ENCODE measurements around the gene ALDH2. TPM values are rescaled to one million over a fixed set of nuclear protein-coding genes. Genes with fewer than 3 reads are reported as not detected.

The ALDH2 gene
- total RNA-seq, 2 donors from 2014 or later: 99.0 to 135 TPM

- DNase-seq (ENCODE audit: low spot score): no peak
- Histone ChIP-seq H3K4me1 (ENCODE audit: control insufficient read depth in 1 of 2, low read depth in 2 of 2) (peaks cover 39 to 70% of the 10 kb centered on the region in 2 donors), H3K27me3 (replicated peaks; ENCODE audit: insufficient read depth) (no peaks in the 10 kb centered on the region), H3K9me3 (no peaks in the 10 kb centered on the region), H3K36me3 (no peaks in the 10 kb centered on the region), H3K27ac (peak overlapping the region; percentile 56 to 91), H3K4me3 (peak overlapping the region; percentile 64)
- TF ChIP-seq, protein P1, sequence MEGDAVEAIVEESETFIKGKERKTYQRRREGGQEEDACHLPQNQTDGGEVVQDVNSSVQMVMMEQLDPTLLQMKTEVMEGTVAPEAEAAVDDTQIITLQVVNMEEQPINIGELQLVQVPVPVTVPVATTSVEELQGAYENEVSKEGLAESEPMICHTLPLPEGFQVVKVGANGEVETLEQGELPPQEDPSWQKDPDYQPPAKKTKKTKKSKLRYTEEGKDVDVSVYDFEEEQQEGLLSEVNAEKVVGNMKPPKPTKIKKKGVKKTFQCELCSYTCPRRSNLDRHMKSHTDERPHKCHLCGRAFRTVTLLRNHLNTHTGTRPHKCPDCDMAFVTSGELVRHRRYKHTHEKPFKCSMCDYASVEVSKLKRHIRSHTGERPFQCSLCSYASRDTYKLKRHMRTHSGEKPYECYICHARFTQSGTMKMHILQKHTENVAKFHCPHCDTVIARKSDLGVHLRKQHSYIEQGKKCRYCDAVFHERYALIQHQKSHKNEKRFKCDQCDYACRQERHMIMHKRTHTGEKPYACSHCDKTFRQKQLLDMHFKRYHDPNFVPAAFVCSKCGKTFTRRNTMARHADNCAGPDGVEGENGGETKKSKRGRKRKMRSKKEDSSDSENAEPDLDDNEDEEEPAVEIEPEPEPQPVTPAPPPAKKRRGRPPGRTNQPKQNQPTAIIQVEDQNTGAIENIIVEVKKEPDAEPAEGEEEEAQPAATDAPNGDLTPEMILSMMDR (IDR thresholded peaks at IDR 0.05): no peak
- no peak for ATAC-seq (ENCODE audit: insufficient number of reproducible peaks, low FRiP score, low read depth)
Measured at GRCh38 chr12:111775205-111776193, 8.8 kb downstream of the ALDH2 start.

DNA sequence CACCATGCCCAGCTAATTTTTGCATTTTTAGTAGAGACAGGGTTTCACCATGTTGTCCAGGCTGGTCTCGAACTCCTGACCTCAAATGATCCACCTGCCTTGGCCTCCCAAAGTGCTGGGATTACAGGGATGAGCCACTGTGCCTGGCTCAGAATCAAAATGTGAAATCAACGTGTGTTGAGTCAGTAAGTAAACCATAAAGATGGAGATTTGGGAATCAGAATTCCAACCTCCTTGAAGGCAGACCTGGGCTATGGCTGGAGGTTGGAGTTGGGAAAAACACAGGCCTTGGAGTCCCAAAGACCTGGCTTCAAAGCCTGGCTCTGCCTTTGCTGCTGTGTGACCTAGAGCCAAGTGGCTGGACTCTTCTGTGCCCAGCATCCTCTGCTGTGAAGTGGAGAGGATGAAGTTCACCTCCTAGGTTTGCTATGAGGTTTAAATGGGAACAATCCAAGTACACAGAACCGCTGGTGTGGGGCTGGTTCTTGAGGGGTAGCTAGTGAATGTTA lies 10.2 kb downstream of the ALDH2 start:
- H3K27me3 ChIP-seq (replicated peaks; ENCODE audit: insufficient read depth): no peaks in the 10 kb centered on the region
- peak overlapping the region; percentile 56 to 91 for H3K27ac ChIP-seq
- TF ChIP-seq, protein P1 (IDR thresholded peaks at IDR 0.05): no peak
- peaks cover 39 to 67% of the 10 kb centered on the region in 2 donors for H3K4me1 ChIP-seq (ENCODE audit: control insufficient read depth in 1 of 2, low read depth in 2 of 2)
- ATAC-seq (ENCODE audit: insufficient number of reproducible peaks, low FRiP score, low read depth): no peak
- H3K9me3 ChIP-seq: no peaks in the 10 kb centered on the region
- peaks cover 9% of the 10 kb centered on the region for H3K36me3 ChIP-seq
- DNase-seq (ENCODE audit: low spot score): no peak
- no peak overlapping the region for H3K4me3 ChIP-seq

DNA sequence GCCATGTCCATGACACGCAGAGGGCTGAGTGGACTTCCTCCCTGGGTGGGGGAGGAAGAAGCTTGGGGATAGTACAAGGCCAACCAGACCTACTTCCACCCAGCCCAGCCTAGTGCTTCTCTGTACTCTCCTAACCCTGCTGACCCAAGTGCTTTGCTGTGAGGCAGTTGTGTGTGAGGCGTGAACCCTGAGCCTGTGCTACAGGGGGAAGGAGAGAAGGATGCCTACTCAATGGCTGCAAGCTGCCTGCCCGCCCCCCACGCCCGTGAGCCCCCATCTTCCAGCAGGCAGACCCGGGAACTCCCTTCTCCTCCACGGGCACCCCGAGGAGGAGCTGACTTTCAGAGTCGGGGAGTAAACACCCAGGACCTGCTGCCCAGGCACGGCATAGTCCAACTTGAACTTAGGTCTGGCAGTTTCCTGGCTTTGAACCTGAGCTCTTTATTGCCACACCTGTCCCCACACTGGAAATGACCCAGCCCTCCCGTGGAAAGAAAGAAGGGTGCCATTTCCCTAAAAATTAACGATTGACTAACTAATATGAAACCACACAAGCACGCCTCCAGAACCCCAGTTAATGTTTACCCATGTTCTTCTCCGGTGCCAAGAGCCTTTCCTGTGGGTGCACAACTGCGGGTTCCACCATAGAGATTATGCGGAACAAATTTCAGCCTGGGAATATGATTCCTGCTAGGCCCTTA lies 10.8 kb downstream of the ALDH2 start:
- H3K27ac ChIP-seq: peak overlapping the region; percentile 56 to 91
- H3K9me3 ChIP-seq: no peaks in the 10 kb centered on the region
- TF ChIP-seq, protein P1 (IDR thresholded peaks at IDR 0.05): no peak
- no peak overlapping the region for H3K4me3 ChIP-seq
- no peaks in the 10 kb centered on the region for H3K27me3 ChIP-seq (replicated peaks; ENCODE audit: insufficient read depth)
- DNase-seq (ENCODE audit: low spot score) (no peak), ATAC-seq (ENCODE audit: insufficient number of reproducible peaks, low FRiP score, low read depth) (no peak)
- peaks cover 39 to 62% of the 10 kb centered on the region in 2 donors for H3K4me1 ChIP-seq (ENCODE audit: control insufficient read depth in 1 of 2, low read depth in 2 of 2)
- H3K36me3 ChIP-seq: peaks cover 13% of the 10 kb centered on the region

DNA sequence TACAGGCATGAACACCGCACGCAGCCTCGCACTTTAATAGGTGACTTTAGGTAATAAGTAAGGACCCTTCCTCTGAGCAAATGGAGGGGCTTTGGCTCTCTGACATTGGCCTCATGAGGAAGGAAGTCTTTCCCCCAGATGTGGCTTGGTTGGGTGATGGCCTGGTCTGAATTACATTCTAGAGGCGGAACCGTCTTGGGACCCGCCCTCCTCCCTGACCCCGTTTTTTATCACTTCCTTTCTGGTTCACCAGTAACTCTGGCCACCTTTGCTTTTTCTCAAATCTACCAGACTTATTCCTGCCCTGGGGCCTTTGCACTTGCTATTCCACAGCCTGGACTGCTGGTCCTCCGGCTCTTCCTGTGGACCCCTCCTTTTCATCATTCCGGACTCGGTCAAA lies 13.4 kb downstream of the ALDH2 start:
- H3K36me3 ChIP-seq: peaks cover 39% of the 10 kb centered on the region
- no peak for DNase-seq (ENCODE audit: low spot score)
- TF ChIP-seq, protein P1 (IDR thresholded peaks at IDR 0.05): no peak
- H3K4me3 ChIP-seq: no peak overlapping the region
- no peaks in the 10 kb centered on the region for H3K27me3 ChIP-seq (replicated peaks; ENCODE audit: insufficient read depth)
- no peaks in the 10 kb centered on the region for H3K9me3 ChIP-seq
- ATAC-seq (ENCODE audit: insufficient number of reproducible peaks, low FRiP score, low read depth): no peak
- H3K27ac ChIP-seq: no peak overlapping the region
- H3K4me1 ChIP-seq (ENCODE audit: control insufficient read depth in 1 of 2, low read depth in 2 of 2): peaks cover 20 to 35% of the 10 kb centered on the region in 2 donors

- Histone ChIP-seq H3K27ac (no peak overlapping the region), H3K9me3 (no peaks in the 10 kb centered on the region), H3K4me1 (ENCODE audit: control insufficient read depth in 1 of 2, low read depth in 2 of 2) (peaks cover 16 to 30% of the 10 kb centered on the region in 2 donors), H3K36me3 (peaks cover 42% of the 10 kb centered on the region), H3K27me3 (replicated peaks; ENCODE audit: insufficient read depth) (no peaks in the 10 kb centered on the region), H3K4me3 (no peak overlapping the region)
- DNase-seq (ENCODE audit: low spot score): no peak
- no peak for ATAC-seq (ENCODE audit: insufficient number of reproducible peaks, low FRiP score, low read depth)
- TF ChIP-seq, protein P1 (IDR thresholded peaks at IDR 0.05): no peak
Measured at GRCh38 chr12:111780615-111781014, 13.9 kb downstream of the ALDH2 start.
